ENCODE data around the gene CHD1. TPM values are rescaled to one million over a fixed set of nuclear protein-coding genes. Genes with fewer than 3 reads are reported as not detected.

CHD1 gene
- total and polyA plus RNA-seq, 2 of the 4 experiments (the other 2 are of a cell fraction), result 12.3 to 33.7 TPM

DNA sequence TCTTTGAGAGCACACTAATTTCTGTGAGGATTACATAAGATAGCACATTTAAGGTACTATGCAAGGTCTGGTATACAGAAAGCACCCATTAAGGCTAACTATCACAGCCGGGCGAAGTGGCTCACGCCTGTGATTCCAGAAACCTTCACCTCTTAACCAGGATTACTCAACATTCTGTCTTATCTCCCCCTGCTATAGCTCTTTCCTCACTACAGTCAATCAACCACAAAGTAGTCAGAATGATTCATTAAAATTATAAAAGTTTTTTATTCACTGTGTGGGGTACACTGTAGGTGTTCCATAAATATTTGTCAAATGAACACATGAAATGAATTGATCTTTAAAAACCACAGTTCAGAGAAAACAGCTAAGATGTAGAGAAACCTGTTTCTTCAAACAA lies 48.7 kb downstream of the CHD1 start:
- Histone ChIP-seq H2AFZ (replicated peaks; ENCODE audit: low read length, poor library complexity) (no peak overlapping the region), H2BK120ac (ENCODE audit: low read depth, low read length) (no peak overlapping the region), H3K4me2 (ENCODE audit: low read depth, low read length) (no peak overlapping the region), H3K27me3 (ENCODE audit: control insufficient read depth, insufficient read depth, low read length) (no peaks in the 10 kb centered on the region), H4K91ac (ENCODE audit: insufficient read depth, low read depth, low read length) (no peak overlapping the region), H3K14ac (replicated peaks; ENCODE audit: low read depth, low read length) (no peak overlapping the region), H4K5ac (ENCODE audit: low read depth, low read length) (no peak overlapping the region), H3K27ac (ENCODE audit: insufficient read depth, low read length) (no peak overlapping the region), H3K18ac (ENCODE audit: low read depth, low read length) (no peak overlapping the region), H3K4me3 (ENCODE audit: insufficient read depth, low read depth, low read length) (no peak overlapping the region), H3K23ac (ENCODE audit: low read depth, low read length) (no peak overlapping the region), H3K56ac (ENCODE audit: extremely low read depth, insufficient read depth, low read length) (no peak overlapping the region), H2AK9ac (replicated peaks; ENCODE audit: low read depth, low read length, poor library complexity) (no peak overlapping the region), H4K20me1 (ENCODE audit: insufficient read depth, low read length) (no peaks in the 10 kb centered on the region), H3K9me1 (ENCODE audit: insufficient read depth, low read length) (no peaks in the 10 kb centered on the region), H2BK20ac (ENCODE audit: low read depth, low read length) (no peak overlapping the region), H4K8ac (ENCODE audit: low read depth in 2 of 2, low read length in 2 of 2) (no peak overlapping the region), H3K36me3 (ENCODE audit: control insufficient read depth, insufficient read depth, low read length) (peaks cover 25% of the 10 kb centered on the region), H2BK5ac (ENCODE audit: low read depth, low read length, poor library complexity, severe bottlenecking) (no peak overlapping the region), H2AK5ac (ENCODE audit: low read depth, low read length) (no peak overlapping the region), H3K79me1 (ENCODE audit: low read depth in 1 of 2, low read length in 2 of 2) (peaks cover 4 to 7% of the 10 kb centered on the region in 2 experiments; a peak in 3 of 4 replicates), H2BK15ac (ENCODE audit: low read depth, low read length) (no peak overlapping the region), H3K9me3 (ENCODE audit: control insufficient read depth, insufficient read depth, low read length) (no peaks in the 10 kb centered on the region), H3K4me1 (ENCODE audit: control insufficient read depth, insufficient read depth, low read length) (no peaks in the 10 kb centered on the region), H3K9ac (ENCODE audit: low read depth, low read length) (no peak overlapping the region), H3K4ac (ENCODE audit: low read depth, low read length) (no peak overlapping the region)
- DNase-seq (no peak), ATAC-seq (ENCODE audit: low read depth) (no peak)
- no peak for TF ChIP-seq RAD21 (IDR thresholded peaks at IDR 0.05; ENCODE audit: low read length)
- TF ChIP-seq, protein P1, sequence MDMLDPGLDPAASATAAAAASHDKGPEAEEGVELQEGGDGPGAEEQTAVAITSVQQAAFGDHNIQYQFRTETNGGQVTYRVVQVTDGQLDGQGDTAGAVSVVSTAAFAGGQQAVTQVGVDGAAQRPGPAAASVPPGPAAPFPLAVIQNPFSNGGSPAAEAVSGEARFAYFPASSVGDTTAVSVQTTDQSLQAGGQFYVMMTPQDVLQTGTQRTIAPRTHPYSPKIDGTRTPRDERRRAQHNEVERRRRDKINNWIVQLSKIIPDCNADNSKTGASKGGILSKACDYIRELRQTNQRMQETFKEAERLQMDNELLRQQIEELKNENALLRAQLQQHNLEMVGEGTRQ (IDR thresholded peaks at IDR 0.05; ENCODE audit: low read depth, low read length), result no peak
- no peak for TF ChIP-seq FOS (IDR thresholded peaks at IDR 0.05; ENCODE audit: low read depth, low read length)
- TF ChIP-seq POLR2A (IDR thresholded peaks at IDR 0.05; ENCODE audit: low read depth, low read length), result no peak
- no peak for TF ChIP-seq CHD1 (IDR thresholded peaks at IDR 0.05; ENCODE audit: low read depth, low read length)
- TF ChIP-seq RFX5 (IDR thresholded peaks at IDR 0.05; ENCODE audit: low read depth, low read length), result no peak
- TF ChIP-seq, protein P2, sequence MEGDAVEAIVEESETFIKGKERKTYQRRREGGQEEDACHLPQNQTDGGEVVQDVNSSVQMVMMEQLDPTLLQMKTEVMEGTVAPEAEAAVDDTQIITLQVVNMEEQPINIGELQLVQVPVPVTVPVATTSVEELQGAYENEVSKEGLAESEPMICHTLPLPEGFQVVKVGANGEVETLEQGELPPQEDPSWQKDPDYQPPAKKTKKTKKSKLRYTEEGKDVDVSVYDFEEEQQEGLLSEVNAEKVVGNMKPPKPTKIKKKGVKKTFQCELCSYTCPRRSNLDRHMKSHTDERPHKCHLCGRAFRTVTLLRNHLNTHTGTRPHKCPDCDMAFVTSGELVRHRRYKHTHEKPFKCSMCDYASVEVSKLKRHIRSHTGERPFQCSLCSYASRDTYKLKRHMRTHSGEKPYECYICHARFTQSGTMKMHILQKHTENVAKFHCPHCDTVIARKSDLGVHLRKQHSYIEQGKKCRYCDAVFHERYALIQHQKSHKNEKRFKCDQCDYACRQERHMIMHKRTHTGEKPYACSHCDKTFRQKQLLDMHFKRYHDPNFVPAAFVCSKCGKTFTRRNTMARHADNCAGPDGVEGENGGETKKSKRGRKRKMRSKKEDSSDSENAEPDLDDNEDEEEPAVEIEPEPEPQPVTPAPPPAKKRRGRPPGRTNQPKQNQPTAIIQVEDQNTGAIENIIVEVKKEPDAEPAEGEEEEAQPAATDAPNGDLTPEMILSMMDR (conservative IDR thresholded peaks at IDR 0.05; ENCODE audit: low read depth, low read length), result no peak
- TF ChIP-seq MXI1 (IDR thresholded peaks at IDR 0.05; ENCODE audit: borderline replicate concordance, low read depth, low read length), result no peak
- no peak for TF ChIP-seq NFE2L2 (IDR thresholded peaks at IDR 0.05; ENCODE audit: low read depth, low read length)
- no peak for TF ChIP-seq MAFK (IDR thresholded peaks at IDR 0.05; ENCODE audit: low read depth, low read length)
- TF ChIP-seq RCOR1 (IDR thresholded peaks at IDR 0.05; ENCODE audit: insufficient replicate concordance, low read length), result no peak
- no peak for TF ChIP-seq MAZ (IDR thresholded peaks at IDR 0.05; ENCODE audit: borderline replicate concordance, low read depth, low read length)
- TF ChIP-seq CEBPB (IDR thresholded peaks at IDR 0.05; ENCODE audit: low read depth, low read length), result no peak
- TF ChIP-seq BHLHE40 (IDR thresholded peaks at IDR 0.05; ENCODE audit: low read depth, low read length), result no peak
- TF ChIP-seq, protein P3, sequence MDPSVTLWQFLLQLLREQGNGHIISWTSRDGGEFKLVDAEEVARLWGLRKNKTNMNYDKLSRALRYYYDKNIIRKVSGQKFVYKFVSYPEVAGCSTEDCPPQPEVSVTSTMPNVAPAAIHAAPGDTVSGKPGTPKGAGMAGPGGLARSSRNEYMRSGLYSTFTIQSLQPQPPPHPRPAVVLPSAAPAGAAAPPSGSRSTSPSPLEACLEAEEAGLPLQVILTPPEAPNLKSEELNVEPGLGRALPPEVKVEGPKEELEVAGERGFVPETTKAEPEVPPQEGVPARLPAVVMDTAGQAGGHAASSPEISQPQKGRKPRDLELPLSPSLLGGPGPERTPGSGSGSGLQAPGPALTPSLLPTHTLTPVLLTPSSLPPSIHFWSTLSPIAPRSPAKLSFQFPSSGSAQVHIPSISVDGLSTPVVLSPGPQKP (IDR thresholded peaks at IDR 0.05; ENCODE audit: borderline replicate concordance, low read depth, low read length), result no peak
- TF ChIP-seq SMC3 (IDR thresholded peaks at IDR 0.05; ENCODE audit: low read depth, low read length), result no peak
- intact Hi-C loops (cut with micrococcal nuclease), result no loop called here
- ChIA-PET POLR2A (ENCODE audit: unreplicated experiment) (no interaction called here), CTCF (interaction anchor here (0.6 to 0.9 kb wide), 2 partner anchors 152 to 1649 kb away, joined by 3 read pairs; no protein-coding TSS in a partner anchor)
- BruUV-seq (replicated peaks), result no TSS peak
- dilution Hi-C loops (cut with HindIII; ENCODE audit: low sequenced_read_pairs, unreplicated experiment), result no loop called here
- in situ Hi-C loops (cut with MboI; ENCODE audit: low sequenced_read_pairs), result no loop called here
- WGBS, 2 experiments (ENCODE audit: extremely low coverage in 2 of 2, insufficient read length in 1 of 2), result no CpG with 5 or more reads among the region's 3 CpGs

Data from IMR-90 (cell line).